NCI-H2227 (cell line): ENCODE measurements around the gene KRTAP20-3.

ENCODE experiments used
- DNase-seq: peaks from one replicate; lab custom pipeline; 2025; ENCODE audit not compliant: unreplicated experiment; lab: John Stamatoyannopoulos, UW

Gene KRTAP20-3

GRCh38 chr21:30642564-30642963 is at the start of gene KRTAP20-3:
TSS of gene KRTAP20-3 (plus strand) at chr21:30642864.
- DNase-seq = no peak

- DNase-seq = no peak
Observed at GRCh38 chr21:30598802-30599201, 43.9 kb upstream of the KRTAP20-3 start, which contains the start of gene KRTAP6-2. TSS of gene KRTAP6-2 (minus strand) at chr21:30598902. CDS start at chr21:30598874, 28 bp downstream.

- DNase-seq = no peak
Observed at GRCh38 chr21:30600787-30601186, 41.9 kb upstream of the KRTAP20-3 start, which contains the start of gene KRTAP22-1. TSS of gene KRTAP22-1 (plus strand) at chr21:30601087.

- DNase-seq = no peak
Observed at GRCh38 chr21:30605968-30606367, 36.7 kb upstream of the KRTAP20-3 start.

GRCh38 chr21:30612132-30612531 is 30.5 kb upstream of the KRTAP20-3 start:
- DNase-seq = no peak

- no peak for DNase-seq
Observed at GRCh38 chr21:30613836-30614235, 28.8 kb upstream of the KRTAP20-3 start, which contains the start of gene KRTAP6-1. TSS of gene KRTAP6-1 (minus strand) at chr21:30613930. CDS start at chr21:30613904, 26 bp downstream.

GRCh38 chr21:30615199-30615598 is 27.5 kb upstream of the KRTAP20-3 start:
- no peak for DNase-seq

GRCh38 chr21:30616125-30616524 is 26.5 kb upstream of the KRTAP20-3 start, which contains the start of gene KRTAP20-1:
TSS of gene KRTAP20-1 (plus strand) at chr21:30616425. CDS start at chr21:30616455, 30 bp downstream.
- DNase-seq = no peak

- DNase-seq = no peak
Observed at GRCh38 chr21:30620080-30620479, 22.6 kb upstream of the KRTAP20-3 start.

- no peak for DNase-seq
Observed at GRCh38 chr21:30620522-30620921, 22.1 kb upstream of the KRTAP20-3 start, which contains the start of gene KRTAP20-4. TSS of gene KRTAP20-4 (plus strand) at chr21:30620627.

- no peak for DNase-seq
Observed at GRCh38 chr21:30623362-30623761, 19.3 kb upstream of the KRTAP20-3 start.

GRCh38 chr21:30625449-30626165 is 17.1 kb upstream of the KRTAP20-3 start:
- DNase-seq = no peak

- no peak for DNase-seq
Observed at GRCh38 chr21:30628109-30628508, 14.6 kb upstream of the KRTAP20-3 start.

GRCh38 chr21:30629200-30629599 is 13.5 kb upstream of the KRTAP20-3 start:
- no peak for DNase-seq

GRCh38 chr21:30634906-30635305 is 7.8 kb upstream of the KRTAP20-3 start, which contains the start of gene KRTAP20-2:
TSS of gene KRTAP20-2 (plus strand) at chr21:30635206. CDS start at chr21:30635264, 58 bp downstream.
- DNase-seq = no peak

- DNase-seq = no peak
Observed at GRCh38 chr21:30638686-30639085, 4.0 kb upstream of the KRTAP20-3 start.

GRCh38 chr21:30646904-30647414 is 4.3 kb downstream of the KRTAP20-3 start:
- DNase-seq = no peak

GRCh38 chr21:30652891-30653290 is 10.2 kb downstream of the KRTAP20-3 start:
- no peak for DNase-seq

GRCh38 chr21:30668776-30669175 is 26.1 kb downstream of the KRTAP20-3 start:
- DNase-seq = no peak

GRCh38 chr21:30672985-30673650 is 30.5 kb downstream of the KRTAP20-3 start:
- DNase-seq = no peak

GRCh38 chr21:30674312-30674711 is 31.6 kb downstream of the KRTAP20-3 start:
- no peak for DNase-seq

GRCh38 chr21:30676737-30677136 is 34.1 kb downstream of the KRTAP20-3 start:
- DNase-seq = no peak
